Thoracic aorta (tissue), 2 donors: Measurements from ENCODE around the gene CORT. TPM values are rescaled to one million over a fixed set of nuclear protein-coding genes. Genes with fewer than 3 reads are reported as not detected.
"Not testable (repeated sequence)": the region's sequence is repeated elsewhere in the genome, so short reads cannot be mapped to it uniquely, and the experiment has no call there.

ENCODE experiments used
- ATAC-seq: fragments of 150-250 bp; one replicate; pipeline ENCODE4 v1.8.0; 2017; ENCODE audit warnings: low read depth; ENCODE audit not compliant: insufficient number of reproducible peaks, low FRiP score
- DNase-seq: peaks from one replicate; pipeline ENCODE4 v3.0.0-alpha.2; 2020; ENCODE audit warnings: low spot score
- H3K27ac ChIP-seq, 2 donors: fragments of 200-600 bp; sonication (generic); 1 replicate in 1 of 2; 2 replicates in 1 of 2; pipeline ENCODE4 v1.5.1; 2016; ENCODE audit warnings: mild to moderate bottlenecking in 2 of 2, moderate library complexity in 2 of 2
- H3K27me3 ChIP-seq: fragments of 200-600 bp; sonication (generic); replicated peaks from 2 replicates; pipeline ENCODE4 v1.6.0; 2016; ENCODE audit warnings: mild to moderate bottlenecking; ENCODE audit not compliant: insufficient read depth
- H3K36me3 ChIP-seq: fragments of 200-600 bp; sonication (generic); one replicate; pipeline ENCODE4 v1.5.1; 2016
- H3K4me1 ChIP-seq, 2 donors: fragments of 200-600 bp; sonication (generic); 1 replicate in 1 of 2; 2 replicates in 1 of 2; pipeline versions ENCODE4 v1.5.1 to v1.6.0; 2016; ENCODE audit warnings: low read depth in 2 of 2, mild to moderate bottlenecking in 1 of 2; ENCODE audit not compliant: control insufficient read depth in 1 of 2
- H3K4me3 ChIP-seq: fragments of 200-600 bp; sonication (generic); 2 replicates; pipeline ENCODE4 v1.5.1; 2016; ENCODE audit warnings: mild to moderate bottlenecking
- H3K9me3 ChIP-seq: fragments of 200-600 bp; sonication (generic); 2 replicates; pipeline ENCODE4 v1.5.1; 2016
- CTCF ChIP-seq: fragments of 200-600 bp; sonication (generic); IDR thresholded peaks from one replicate; pipeline ENCODE4 v1.5.1; 2019; ENCODE audit warnings: antibody characterized with exemption
- total RNA-seq, 2 donors: library from RNA; depleted of rRNA; stranded (reverse); fragments of >200 nt; gene quantifications; one replicate each; pipeline versions ENCODE4 v1.1.0 to v1.2.3, GENCODE V29; 2016

CORT gene
- total RNA-seq, 2 donors from 2014 or later: not detected

GRCh38 chr1:10419351-10419750 is 30.5 kb upstream of the CORT start:
- Histone ChIP-seq H3K27me3 (no peaks in the 10 kb centered on the region), H3K36me3 (peaks cover 44% of the 10 kb centered on the region), H3K9me3 (no peaks in the 10 kb centered on the region), H3K27ac (no peak overlapping the region), H3K4me1 (no peaks in the 10 kb centered on the region), H3K4me3 (no peak overlapping the region)
- ATAC-seq (no peak), DNase-seq (no peak)
- no peak for TF ChIP-seq CTCF

GRCh38 chr1:10421637-10422036 is 28.2 kb upstream of the CORT start:
- DNase-seq: no peak
- ATAC-seq: no peak

GRCh38 chr1:10424034-10424433 is 25.8 kb upstream of the CORT start:
- ATAC-seq: no peak
- Histone ChIP-seq H3K4me3 (no peak overlapping the region), H3K27me3 (no peaks in the 10 kb centered on the region), H3K9me3 (no peaks in the 10 kb centered on the region), H3K27ac (no peak overlapping the region), H3K36me3 (peaks cover 20% of the 10 kb centered on the region), H3K4me1 (no peaks in the 10 kb centered on the region)
- DNase-seq: no peak
- TF ChIP-seq CTCF: no peak

More at GRCh38 chr1:10421637-10422036, 28.2 kb upstream of the CORT start:
- H3K27ac ChIP-seq: no peak overlapping the region
- no peaks in the 10 kb centered on the region for H3K4me1 ChIP-seq
- H3K27me3 ChIP-seq: no peaks in the 10 kb centered on the region
- no peaks in the 10 kb centered on the region for H3K9me3 ChIP-seq
- peaks cover 36% of the 10 kb centered on the region for H3K36me3 ChIP-seq
- TF ChIP-seq CTCF: no peak
- H3K4me3 ChIP-seq: no peak overlapping the region

- Histone ChIP-seq H3K4me3 (no peak overlapping the region), H3K27me3 (no peaks in the 10 kb centered on the region), H3K4me1 (peaks cover 0 to 2% of the 10 kb centered on the region in 2 donors), H3K9me3 (no peaks in the 10 kb centered on the region), H3K27ac (no peak overlapping the region), H3K36me3 (peaks cover 14% of the 10 kb centered on the region)
- ATAC-seq: no peak
- no peak for TF ChIP-seq CTCF
- DNase-seq: no peak
Measured at GRCh38 chr1:10424651-10425050, 25.2 kb upstream of the CORT start.

GRCh38 chr1:10425826-10426534 is 23.9 kb upstream of the CORT start:
- H3K4me1 ChIP-seq, ATAC-seq, H3K27ac ChIP-seq, H3K36me3 ChIP-seq, H3K27me3 ChIP-seq, DNase-seq, H3K4me3 ChIP-seq, H3K9me3 ChIP-seq: not testable (repeated sequence)

GRCh38 chr1:10426535-10426848 is 23.3 kb upstream of the CORT start:
- H3K27me3 ChIP-seq, DNase-seq, ATAC-seq, H3K36me3 ChIP-seq, H3K27ac ChIP-seq, H3K4me3 ChIP-seq, H3K9me3 ChIP-seq: not testable (repeated sequence)
- peaks cover 4 to 12% of the 10 kb centered on the region in 2 donors for H3K4me1 ChIP-seq
